ENCODE measurements around the gene MTRF1.

The MTRF1 gene, protein sequence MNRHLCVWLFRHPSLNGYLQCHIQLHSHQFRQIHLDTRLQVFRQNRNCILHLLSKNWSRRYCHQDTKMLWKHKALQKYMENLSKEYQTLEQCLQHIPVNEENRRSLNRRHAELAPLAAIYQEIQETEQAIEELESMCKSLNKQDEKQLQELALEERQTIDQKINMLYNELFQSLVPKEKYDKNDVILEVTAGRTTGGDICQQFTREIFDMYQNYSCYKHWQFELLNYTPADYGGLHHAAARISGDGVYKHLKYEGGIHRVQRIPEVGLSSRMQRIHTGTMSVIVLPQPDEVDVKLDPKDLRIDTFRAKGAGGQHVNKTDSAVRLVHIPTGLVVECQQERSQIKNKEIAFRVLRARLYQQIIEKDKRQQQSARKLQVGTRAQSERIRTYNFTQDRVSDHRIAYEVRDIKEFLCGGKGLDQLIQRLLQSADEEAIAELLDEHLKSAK

DNA sequence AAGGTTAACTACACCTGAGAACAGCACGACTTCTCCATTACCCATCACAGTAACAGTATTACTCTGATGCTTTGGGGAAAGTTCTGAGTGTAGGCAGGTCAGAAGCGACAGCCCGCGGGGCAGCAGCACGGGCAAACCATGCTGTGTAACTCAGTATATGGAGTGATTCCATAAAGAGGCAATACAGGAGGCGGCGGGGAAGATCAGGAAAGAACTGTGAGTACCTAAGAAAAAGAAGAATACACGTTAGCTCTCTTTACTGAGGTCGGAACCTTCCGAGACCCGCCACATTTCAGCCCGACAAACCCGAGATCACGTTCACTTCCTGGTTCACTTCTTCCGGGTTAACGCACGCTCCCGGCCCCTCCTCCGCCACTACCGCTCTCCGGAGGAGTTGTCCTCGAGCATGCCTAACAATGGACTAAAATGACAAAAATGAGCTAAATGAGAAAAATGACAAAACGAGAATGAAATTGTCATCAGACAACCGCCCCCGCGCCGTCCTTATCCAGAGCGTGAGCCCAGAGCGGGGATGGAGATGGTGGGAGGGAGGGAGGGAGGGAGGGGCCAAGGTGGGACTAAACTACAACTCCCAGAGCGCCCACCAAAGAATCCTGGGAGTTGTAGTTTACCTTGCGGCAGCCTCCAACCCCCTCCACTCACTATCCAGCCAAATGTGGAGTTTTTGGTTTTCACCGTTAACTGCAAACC lies at the start of gene MTRF1:
Gene MTRF1, minus strand, starts transcription at position 316 of the 711 bp plus-strand sequence. CDS start 2,669 bp downstream, outside the sequence.
- Histone ChIP-seq H3K9me3 (ENCODE audit: control insufficient read depth in 1 of 2, low read length in 2 of 2) (no peaks in the 10 kb centered on the region), H3K27ac (ENCODE audit: low read length) (peak within 1 kb of the TSS; percentile 97), H3K36me3 (ENCODE audit: control insufficient read depth in 1 of 2, insufficient read depth in 2 of 2, low read length in 2 of 2) (peaks cover 9 to 20% of the 10 kb centered on the region in 2 donors), H3K4me1 (ENCODE audit: control insufficient read depth in 1 of 2, insufficient read depth in 2 of 2, low read length in 2 of 2) (peaks cover 8 to 9% of the 10 kb centered on the region in 2 donors), H3K27me3 (ENCODE audit: low read depth, low read length) (no peaks in the 10 kb centered on the region), H3K4me3 (ENCODE audit: low read depth in 1 of 2, low read length in 2 of 2) (peak within 1 kb of the TSS; percentile 88 to 100)

DNA sequence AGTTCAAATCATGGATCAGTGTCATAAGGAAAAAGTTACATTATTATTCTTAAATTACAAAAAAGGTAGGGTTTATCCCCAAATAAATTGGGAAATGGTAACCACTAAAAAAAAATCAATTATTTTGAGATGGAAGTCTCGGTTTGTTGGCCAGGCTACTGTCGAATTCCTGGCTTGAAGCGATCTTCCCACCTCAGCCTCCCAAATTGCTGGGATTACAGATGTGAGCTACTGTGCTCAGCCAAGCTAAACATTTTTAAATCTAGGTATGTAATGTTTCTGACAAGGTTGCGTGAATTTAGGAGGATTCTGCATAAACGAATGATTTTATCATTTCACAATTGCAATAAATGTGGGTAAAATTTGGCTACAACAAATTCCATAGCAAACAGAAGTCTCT lies 49.7 kb upstream of the MTRF1 start:
- Histone ChIP-seq H3K4me3 (ENCODE audit: low read depth in 1 of 2, low read length in 2 of 2) (peak overlapping the region; percentile 23 to 78), H3K36me3 (ENCODE audit: control insufficient read depth in 1 of 2, insufficient read depth in 2 of 2, low read length in 2 of 2) (peaks cover 0 to 7% of the 10 kb centered on the region in 2 donors), H3K4me1 (ENCODE audit: control insufficient read depth in 1 of 2, insufficient read depth in 2 of 2, low read length in 2 of 2) (peaks cover 9 to 34% of the 10 kb centered on the region in 2 donors), H3K27ac (ENCODE audit: low read length) (no peak overlapping the region), H3K27me3 (ENCODE audit: low read depth, low read length) (no peaks in the 10 kb centered on the region), H3K9me3 (ENCODE audit: control insufficient read depth in 1 of 2, low read length in 2 of 2) (no peaks in the 10 kb centered on the region)

DNA sequence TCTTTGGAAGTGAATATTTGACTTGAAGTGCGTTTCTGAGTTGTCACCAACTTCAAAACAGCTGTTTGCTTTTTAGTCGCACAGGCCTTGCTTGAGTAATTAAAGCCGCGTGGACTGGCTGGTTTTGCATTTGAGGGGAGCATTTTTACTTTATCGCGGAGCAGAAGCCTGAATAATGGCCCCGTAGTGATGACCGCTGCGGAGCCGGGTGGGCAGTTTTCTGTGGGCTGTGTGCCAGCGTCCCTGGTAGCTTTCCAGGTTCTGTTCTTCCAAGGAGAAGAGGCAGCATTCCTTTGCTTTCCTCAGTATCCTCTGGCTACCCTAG lies 48.8 kb upstream of the MTRF1 start:
- H3K36me3 ChIP-seq (ENCODE audit: control insufficient read depth in 1 of 2, insufficient read depth in 2 of 2, low read length in 2 of 2), result no peaks in the 10 kb centered on the region
- H3K4me1 ChIP-seq (ENCODE audit: control insufficient read depth in 1 of 2, insufficient read depth in 2 of 2, low read length in 2 of 2), result peaks cover 9 to 29% of the 10 kb centered on the region in 2 donors
- H3K9me3 ChIP-seq (ENCODE audit: control insufficient read depth in 1 of 2, low read length in 2 of 2), result no peaks in the 10 kb centered on the region
- peak overlapping the region; percentile 78 to 99 for H3K4me3 ChIP-seq (ENCODE audit: low read depth in 1 of 2, low read length in 2 of 2)
- H3K27me3 ChIP-seq (ENCODE audit: low read depth, low read length), result no peaks in the 10 kb centered on the region
- peak overlapping the region; percentile 95 for H3K27ac ChIP-seq (ENCODE audit: low read length)

DNA sequence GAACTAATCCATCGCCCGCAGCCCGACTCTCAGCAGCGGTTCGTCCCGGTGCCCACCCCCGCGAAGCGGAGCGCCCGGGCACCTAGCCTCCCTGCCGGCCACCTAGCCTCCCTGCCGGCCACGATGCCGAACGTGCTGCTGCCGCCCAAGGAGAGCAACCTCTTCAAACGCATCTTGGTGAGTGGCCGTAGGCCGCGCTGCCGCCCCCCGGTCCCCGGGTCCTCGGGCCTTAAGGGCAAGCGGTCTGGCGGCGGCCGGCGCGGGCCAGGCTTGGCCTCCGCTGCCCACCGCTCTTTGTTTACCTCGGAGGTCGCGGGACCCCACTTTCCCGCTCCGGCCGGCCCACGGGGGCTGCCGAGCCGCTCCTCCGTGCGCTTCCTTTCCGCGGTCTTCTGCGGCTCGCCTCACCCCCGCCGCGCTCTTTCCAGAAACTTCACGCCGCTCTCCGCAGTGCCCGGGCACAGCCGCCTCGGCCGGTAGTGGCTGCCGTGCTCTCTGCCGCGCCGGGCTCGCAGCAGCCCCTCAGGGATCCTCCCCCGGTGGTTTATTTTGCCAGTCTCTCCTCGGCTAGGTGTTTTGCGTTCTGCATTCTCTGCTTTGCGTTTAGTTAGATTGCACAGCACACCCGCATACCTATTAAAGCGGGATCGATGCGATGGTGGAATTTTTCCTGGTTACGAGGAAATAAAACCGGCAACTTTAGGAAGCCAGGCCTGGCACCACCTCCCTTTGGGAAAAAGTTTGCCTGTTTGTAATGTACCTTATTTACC lies 48.2 kb upstream of the MTRF1 start:
- Histone ChIP-seq H3K9me3 (ENCODE audit: control insufficient read depth in 1 of 2, low read length in 2 of 2) (no peaks in the 10 kb centered on the region), H3K4me1 (ENCODE audit: control insufficient read depth in 1 of 2, insufficient read depth in 2 of 2, low read length in 2 of 2) (peaks cover 6 to 29% of the 10 kb centered on the region in 2 donors), H3K4me3 (ENCODE audit: low read depth in 1 of 2, low read length in 2 of 2) (peak overlapping the region; percentile 78 to 99), H3K27me3 (ENCODE audit: low read depth, low read length) (no peaks in the 10 kb centered on the region), H3K36me3 (ENCODE audit: control insufficient read depth in 1 of 2, insufficient read depth in 2 of 2, low read length in 2 of 2) (no peaks in the 10 kb centered on the region), H3K27ac (ENCODE audit: low read length) (peak overlapping the region; percentile 95)

DNA sequence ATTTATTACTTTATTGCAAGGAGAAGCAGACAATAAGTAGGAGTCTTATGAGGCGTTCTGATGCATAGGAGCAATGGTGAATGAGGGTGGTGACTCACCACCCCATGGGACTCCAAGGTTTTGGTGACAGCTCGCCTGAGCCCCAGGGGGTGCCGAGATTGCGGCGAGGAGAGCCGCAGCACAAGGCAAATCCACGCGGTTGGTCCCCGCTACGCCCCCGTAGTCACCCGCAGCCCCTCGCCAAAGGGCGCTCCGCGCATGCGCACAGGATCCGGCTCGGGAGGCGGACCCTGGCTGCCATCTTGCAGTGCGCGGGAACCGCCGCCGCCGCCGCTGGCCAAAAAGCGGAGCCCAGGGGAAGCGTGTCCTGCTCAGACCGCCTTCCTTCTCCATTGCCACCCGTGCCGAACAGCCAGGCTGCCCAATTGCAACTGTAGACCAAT lies 47.6 kb upstream of the MTRF1 start, which contains the start of gene NAA16:
Gene NAA16, plus strand, starts transcription at position 305 of the 443 bp plus-strand sequence. CDS start 262 bp downstream, outside the sequence.
- H3K36me3 ChIP-seq (ENCODE audit: control insufficient read depth in 1 of 2, insufficient read depth in 2 of 2, low read length in 2 of 2), result no peaks in the 10 kb centered on the region
- no peaks in the 10 kb centered on the region for H3K27me3 ChIP-seq (ENCODE audit: low read depth, low read length)
- no peaks in the 10 kb centered on the region for H3K9me3 ChIP-seq (ENCODE audit: control insufficient read depth in 1 of 2, low read length in 2 of 2)
- H3K4me1 ChIP-seq (ENCODE audit: control insufficient read depth in 1 of 2, insufficient read depth in 2 of 2, low read length in 2 of 2), result peaks cover 5 to 29% of the 10 kb centered on the region in 2 donors
- H3K27ac ChIP-seq (ENCODE audit: low read length), result peak within 1 kb of the TSS; percentile 95
- H3K4me3 ChIP-seq (ENCODE audit: low read depth in 1 of 2, low read length in 2 of 2), result peak within 1 kb of the TSS; percentile 78 to 99

DNA sequence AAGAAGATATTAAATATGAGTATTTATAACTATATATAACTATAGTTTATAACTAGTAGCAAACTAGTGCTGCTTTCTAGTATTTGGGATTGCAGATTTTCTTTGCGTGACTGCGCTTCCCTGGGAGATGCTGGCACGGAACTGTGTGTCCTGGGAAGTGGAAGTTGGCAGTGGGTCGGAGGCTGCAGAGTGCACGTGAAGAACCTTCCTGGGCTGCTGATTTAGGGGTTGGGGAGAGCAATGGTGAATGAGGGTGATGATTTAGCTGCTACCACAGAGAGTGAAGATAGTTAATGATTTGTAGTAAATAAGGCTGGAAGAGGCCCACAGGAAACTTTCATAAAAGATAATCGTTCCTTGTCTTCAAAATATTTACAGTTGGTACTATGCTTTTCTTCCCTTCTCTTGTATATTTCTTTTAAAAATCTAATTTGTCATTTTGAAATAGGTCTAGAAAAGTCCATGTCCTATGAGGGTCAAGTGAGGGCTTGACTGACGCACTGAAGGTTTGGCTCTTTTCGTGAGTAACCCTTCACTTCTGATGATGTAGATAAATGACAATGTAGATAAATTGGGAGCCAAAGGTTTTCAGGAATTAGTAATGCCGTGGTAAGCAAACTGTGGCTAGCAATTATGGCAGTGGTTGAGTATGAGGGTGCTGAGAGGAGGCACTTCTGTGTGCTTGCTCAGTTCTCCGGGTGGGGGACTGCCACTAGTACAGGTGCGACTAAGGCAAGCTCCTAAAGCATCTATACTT lies 44.7 kb upstream of the MTRF1 start:
- Histone ChIP-seq H3K27ac (ENCODE audit: low read length) (no peak overlapping the region), H3K9me3 (ENCODE audit: control insufficient read depth in 1 of 2, low read length in 2 of 2) (no peaks in the 10 kb centered on the region), H3K4me1 (ENCODE audit: control insufficient read depth in 1 of 2, insufficient read depth in 2 of 2, low read length in 2 of 2) (peaks cover 2 to 8% of the 10 kb centered on the region in 2 donors), H3K27me3 (ENCODE audit: low read depth, low read length) (no peaks in the 10 kb centered on the region), H3K4me3 (ENCODE audit: low read depth in 1 of 2, low read length in 2 of 2) (no peak overlapping the region), H3K36me3 (ENCODE audit: control insufficient read depth in 1 of 2, insufficient read depth in 2 of 2, low read length in 2 of 2) (no peaks in the 10 kb centered on the region)

DNA sequence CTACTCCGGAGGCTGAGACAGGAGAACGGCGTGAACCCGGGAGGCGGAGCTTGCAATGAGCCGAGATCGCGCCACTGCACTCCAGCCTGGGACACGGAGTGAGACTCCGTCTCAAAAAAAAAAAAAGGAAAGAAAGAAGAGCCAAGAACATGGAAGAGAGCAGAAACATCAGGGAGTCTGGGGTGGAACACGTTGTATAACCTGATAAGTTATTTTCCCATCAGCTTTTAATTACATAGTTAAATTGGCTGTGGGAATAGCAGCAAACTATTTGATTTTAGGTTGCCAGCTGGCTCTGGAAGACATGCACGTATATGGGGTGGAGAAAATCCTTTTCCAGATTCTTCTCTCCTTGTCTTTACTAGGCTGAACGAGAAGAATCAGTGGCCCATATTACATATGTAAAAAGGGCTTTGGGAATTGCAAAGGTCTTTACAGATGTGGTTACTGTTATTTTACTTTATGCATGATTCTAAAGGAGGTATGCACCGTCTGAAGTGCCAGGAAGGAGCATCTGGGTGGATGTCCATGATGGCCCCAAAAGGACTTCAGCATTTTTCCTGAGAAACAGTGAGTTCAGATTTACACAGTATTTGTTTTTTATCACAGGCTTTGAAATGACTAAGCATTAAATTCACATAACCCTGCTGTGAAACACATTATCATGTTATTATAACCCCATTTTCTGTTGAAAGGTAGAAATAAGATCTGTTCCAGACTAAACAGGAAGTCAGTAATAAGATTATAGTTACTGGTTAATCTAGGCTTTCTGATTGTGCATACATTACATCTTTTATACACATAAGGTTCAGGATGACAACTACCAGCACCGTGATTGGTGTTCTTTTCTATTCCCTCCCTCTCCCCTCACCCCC lies 43.1 kb upstream of the MTRF1 start:
- no peaks in the 10 kb centered on the region for H3K27me3 ChIP-seq (ENCODE audit: low read depth, low read length)
- H3K27ac ChIP-seq (ENCODE audit: low read length), result no peak overlapping the region
- H3K36me3 ChIP-seq (ENCODE audit: control insufficient read depth in 1 of 2, insufficient read depth in 2 of 2, low read length in 2 of 2), result no peaks in the 10 kb centered on the region
- H3K4me3 ChIP-seq (ENCODE audit: low read depth in 1 of 2, low read length in 2 of 2), result no peak overlapping the region
- H3K4me1 ChIP-seq (ENCODE audit: control insufficient read depth in 1 of 2, insufficient read depth in 2 of 2, low read length in 2 of 2), result peaks cover 0 to 6% of the 10 kb centered on the region in 2 donors
- H3K9me3 ChIP-seq (ENCODE audit: control insufficient read depth in 1 of 2, low read length in 2 of 2), result no peaks in the 10 kb centered on the region

DNA sequence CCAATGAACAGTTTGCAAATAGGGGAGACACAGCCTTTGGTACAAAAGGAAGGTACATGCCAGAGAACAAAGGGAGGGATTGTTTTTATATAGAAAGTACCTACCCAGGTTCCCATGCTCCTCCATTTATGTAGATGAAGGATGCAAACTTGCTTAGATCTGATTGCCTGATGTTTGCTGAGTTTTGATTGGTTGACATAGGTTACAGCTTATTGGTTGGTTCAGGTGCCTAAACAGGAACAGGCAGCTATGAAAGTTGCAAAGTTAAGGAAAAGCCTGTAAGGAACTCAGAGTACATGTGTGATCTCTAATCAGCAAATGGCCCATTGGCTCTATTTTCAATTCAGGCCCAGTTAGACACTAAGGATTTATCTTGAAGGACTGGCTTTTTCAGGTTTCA lies 41.2 kb upstream of the MTRF1 start:
- no peaks in the 10 kb centered on the region for H3K4me1 ChIP-seq (ENCODE audit: control insufficient read depth in 1 of 2, insufficient read depth in 2 of 2, low read length in 2 of 2)
- H3K27me3 ChIP-seq (ENCODE audit: low read depth, low read length), result no peaks in the 10 kb centered on the region
- H3K36me3 ChIP-seq (ENCODE audit: control insufficient read depth in 1 of 2, insufficient read depth in 2 of 2, low read length in 2 of 2), result no peaks in the 10 kb centered on the region
- no peaks in the 10 kb centered on the region for H3K9me3 ChIP-seq (ENCODE audit: control insufficient read depth in 1 of 2, low read length in 2 of 2)
- no peak overlapping the region for H3K4me3 ChIP-seq (ENCODE audit: low read depth in 1 of 2, low read length in 2 of 2)
- no peak overlapping the region for H3K27ac ChIP-seq (ENCODE audit: low read length)

DNA sequence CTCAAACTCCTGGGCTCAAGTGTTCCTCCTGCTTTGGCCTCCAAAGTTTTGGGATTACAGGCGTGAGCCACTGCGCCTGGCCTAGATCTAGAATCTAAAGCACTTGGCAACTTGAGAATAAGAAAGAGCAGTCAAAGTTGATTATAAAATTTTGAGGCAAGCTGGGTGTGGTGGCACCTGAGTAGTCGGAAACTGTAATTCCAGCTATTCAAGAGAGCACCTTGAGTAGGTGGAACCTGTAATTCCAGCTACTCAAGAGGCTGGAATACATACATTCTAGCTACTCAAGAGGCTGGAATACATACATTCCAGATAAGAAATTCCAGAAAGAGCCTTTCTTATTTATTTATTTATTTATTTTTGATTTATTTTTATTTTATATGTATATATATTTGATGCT lies 39.4 kb upstream of the MTRF1 start:
- H3K4me3 ChIP-seq (ENCODE audit: low read depth in 1 of 2, low read length in 2 of 2), result no peak overlapping the region
- no peaks in the 10 kb centered on the region for H3K36me3 ChIP-seq (ENCODE audit: control insufficient read depth in 1 of 2, insufficient read depth in 2 of 2, low read length in 2 of 2)
- H3K9me3 ChIP-seq (ENCODE audit: control insufficient read depth in 1 of 2, low read length in 2 of 2), result no peaks in the 10 kb centered on the region
- no peaks in the 10 kb centered on the region for H3K27me3 ChIP-seq (ENCODE audit: low read depth, low read length)
- H3K27ac ChIP-seq (ENCODE audit: low read length), result no peak overlapping the region
- no peaks in the 10 kb centered on the region for H3K4me1 ChIP-seq (ENCODE audit: control insufficient read depth in 1 of 2, insufficient read depth in 2 of 2, low read length in 2 of 2)

Measured in muscle layer of duodenum (tissue), 2 donors.